Esophagus squamous epithelium (tissue), 4 donors: Measurements from ENCODE around the gene GTPBP10.

ENCODE experiments used
- POLR2A ChIP-seq, 4 donors: fragments of 450-650 bp; IDR thresholded peaks; one replicate each; pipeline ENCODE4 v1.6.1; 2017; ENCODE audit warnings: antibody characterized with exemption in 4 of 4, mild to moderate bottlenecking in 4 of 4, moderate library complexity in 3 of 4
- TF ChIP-seq, protein P1 (sequence below), 6 experiments: fragments of 450-650 bp in 4 of 6; fragments of 200-600 bp in 2 of 6; sonication (generic) in 2 of 6; IDR thresholded peaks; one replicate each; pipeline ENCODE4 v1.5.1; 2016 to 2019; ENCODE audit warnings: antibody characterized with exemption in 6 of 6, mild to moderate bottlenecking in 4 of 6, moderate library complexity in 4 of 6

DNA sequence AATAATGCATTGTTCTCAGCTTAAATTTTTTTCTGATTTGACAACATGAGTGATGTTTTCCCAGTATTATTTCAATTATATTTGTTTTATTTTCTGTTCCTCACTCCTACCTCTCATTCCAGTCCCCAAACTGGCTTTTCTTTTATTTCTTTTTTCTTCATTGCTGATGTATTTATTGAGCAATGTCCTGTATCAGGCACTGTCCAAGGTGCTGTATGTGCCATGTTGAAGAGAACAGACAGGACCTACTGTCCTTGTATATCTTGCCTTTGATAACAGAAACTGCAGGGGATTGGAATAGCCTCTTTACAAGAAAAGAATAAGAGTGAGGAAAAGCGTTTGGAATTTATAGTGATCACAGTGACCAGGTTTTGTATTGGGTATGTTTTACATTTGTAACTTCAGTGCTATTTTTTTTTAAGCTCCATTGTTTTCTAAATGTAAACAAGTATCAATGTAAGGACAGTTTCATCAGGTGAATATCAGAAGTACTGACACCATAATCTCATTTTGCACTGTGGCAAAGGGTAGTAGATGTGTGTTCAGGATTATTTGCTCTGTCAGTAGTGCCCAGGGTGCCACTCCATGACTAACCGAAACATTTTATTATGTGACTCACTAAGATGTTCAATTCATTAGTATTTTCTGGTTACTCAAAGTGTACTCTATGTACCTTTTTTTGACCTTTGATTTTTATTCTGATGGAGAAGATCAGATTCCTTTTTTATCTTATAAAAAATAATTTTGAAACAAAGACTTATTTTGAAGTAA lies 41.1 kb downstream of the GTPBP10 start:
- TF ChIP-seq, protein P1, sequence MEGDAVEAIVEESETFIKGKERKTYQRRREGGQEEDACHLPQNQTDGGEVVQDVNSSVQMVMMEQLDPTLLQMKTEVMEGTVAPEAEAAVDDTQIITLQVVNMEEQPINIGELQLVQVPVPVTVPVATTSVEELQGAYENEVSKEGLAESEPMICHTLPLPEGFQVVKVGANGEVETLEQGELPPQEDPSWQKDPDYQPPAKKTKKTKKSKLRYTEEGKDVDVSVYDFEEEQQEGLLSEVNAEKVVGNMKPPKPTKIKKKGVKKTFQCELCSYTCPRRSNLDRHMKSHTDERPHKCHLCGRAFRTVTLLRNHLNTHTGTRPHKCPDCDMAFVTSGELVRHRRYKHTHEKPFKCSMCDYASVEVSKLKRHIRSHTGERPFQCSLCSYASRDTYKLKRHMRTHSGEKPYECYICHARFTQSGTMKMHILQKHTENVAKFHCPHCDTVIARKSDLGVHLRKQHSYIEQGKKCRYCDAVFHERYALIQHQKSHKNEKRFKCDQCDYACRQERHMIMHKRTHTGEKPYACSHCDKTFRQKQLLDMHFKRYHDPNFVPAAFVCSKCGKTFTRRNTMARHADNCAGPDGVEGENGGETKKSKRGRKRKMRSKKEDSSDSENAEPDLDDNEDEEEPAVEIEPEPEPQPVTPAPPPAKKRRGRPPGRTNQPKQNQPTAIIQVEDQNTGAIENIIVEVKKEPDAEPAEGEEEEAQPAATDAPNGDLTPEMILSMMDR (IDR thresholded peaks at IDR 0.05) = no peak
- TF ChIP-seq POLR2A (IDR thresholded peaks at IDR 0.05) = no peak
